GM21619 (cell line): Measurements from ENCODE around the gene MALSU1.

Experiments
- ATAC-seq: cut with Tn5 transposase; IDR thresholded peaks from one replicate; pipeline ENCODE4 v1.9.1; 2021; ENCODE audit not compliant: unreplicated experiment

The MALSU1 gene

GRCh38 chr7:23298885-23299769 lies at the start of gene MALSU1:
Gene MALSU1 (plus strand): TSS chr7:23299339. CDS start chr7:23299353, 14 bp downstream.
- peak; percentile 99 for ATAC-seq

- ATAC-seq = no peak
Measured at GRCh38 chr7:23249486-23249885, 49.7 kb upstream of the MALSU1 start.

- ATAC-seq = no peak
Measured at GRCh38 chr7:23254051-23254681, 45.0 kb upstream of the MALSU1 start.

DNA sequence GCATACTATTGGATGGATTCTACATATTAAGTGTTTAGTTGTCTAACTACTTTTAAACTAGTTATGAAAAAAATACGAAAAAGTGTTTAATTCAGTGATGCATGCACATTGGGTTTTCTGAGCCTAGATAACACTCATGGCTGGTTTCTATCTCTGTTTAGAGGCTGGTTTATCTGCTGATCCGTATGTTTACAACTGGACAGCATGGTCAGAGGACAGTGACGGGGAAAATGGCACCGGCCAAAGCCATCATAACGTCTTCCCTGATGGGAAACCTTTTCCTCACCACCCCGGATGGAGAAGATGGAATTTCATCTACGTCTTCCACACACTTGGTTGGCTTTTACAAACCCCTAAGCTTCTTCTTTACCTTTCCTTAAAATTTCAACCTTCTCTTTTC lies 42.4 kb upstream of the MALSU1 start:
- no peak for ATAC-seq

DNA sequence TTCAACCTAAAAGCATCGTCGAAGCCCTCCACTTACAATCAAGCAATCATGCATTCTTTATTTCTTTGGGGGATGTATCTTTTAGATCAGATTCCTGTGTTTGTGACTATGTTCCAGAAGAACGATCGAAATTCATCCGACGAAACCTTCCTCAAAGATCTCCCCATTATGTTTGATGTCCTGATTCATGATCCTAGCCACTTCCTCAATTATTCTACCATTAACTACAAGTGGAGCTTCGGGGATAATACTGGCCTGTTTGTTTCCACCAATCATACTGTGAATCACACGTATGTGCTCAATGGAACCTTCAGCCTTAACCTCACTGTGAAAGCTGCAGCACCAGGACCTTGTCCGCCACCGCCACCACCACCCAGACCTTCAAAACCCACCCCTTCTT lies 38.8 kb upstream of the MALSU1 start:
- no peak for ATAC-seq

GRCh38 chr7:23261843-23262452 lies 37.2 kb upstream of the MALSU1 start:
- ATAC-seq = peak; percentile 77

GRCh38 chr7:23264916-23265458 lies 34.2 kb upstream of the MALSU1 start:
- ATAC-seq = peak; percentile 51

DNA sequence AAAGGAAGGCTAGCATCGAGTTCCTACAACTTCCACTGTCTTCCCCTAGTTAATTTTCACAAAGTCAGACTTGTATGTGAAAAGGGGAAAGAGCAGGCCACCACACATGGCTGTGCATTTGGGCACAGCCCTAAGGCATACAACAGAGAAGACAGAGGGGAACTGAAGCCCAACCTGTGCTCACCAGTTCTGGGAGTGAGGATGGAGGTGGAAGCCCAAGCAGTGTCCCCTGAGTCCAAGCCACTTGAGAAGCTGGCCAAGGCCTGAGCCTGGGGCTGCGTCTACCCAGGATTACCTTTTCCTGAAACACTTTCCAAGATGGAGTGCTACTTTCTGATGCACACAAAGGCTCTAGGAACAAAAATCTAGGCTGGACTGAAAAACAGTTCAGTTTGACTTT lies 32.2 kb upstream of the MALSU1 start:
- no peak for ATAC-seq

- ATAC-seq = no peak
Measured at GRCh38 chr7:23267357-23267756, 31.8 kb upstream of the MALSU1 start.

- ATAC-seq = no peak
Measured at GRCh38 chr7:23268167-23268566, 31.0 kb upstream of the MALSU1 start.

GRCh38 chr7:23268746-23269145 lies 30.4 kb upstream of the MALSU1 start:
- ATAC-seq = no peak

DNA sequence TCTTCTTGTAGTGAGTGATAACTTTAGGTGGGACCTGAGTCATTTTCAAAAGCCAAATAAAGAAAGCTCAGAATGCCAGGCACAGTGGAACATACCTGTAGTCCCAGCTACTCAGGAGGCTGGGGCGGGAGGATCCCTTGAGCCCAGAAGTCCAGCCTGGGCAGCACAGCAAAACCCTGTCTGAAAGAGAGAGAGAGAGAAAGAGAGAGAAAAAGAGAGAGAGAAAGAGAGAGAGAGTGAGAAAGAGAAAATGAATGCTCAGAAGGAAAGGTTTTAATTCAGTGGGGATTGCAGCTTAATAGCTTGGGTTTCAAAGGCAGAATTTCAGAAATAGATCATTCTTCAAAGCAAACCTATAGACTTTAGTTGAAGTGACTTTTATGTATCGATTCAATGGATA lies 26.9 kb upstream of the MALSU1 start:
- ATAC-seq = no peak

DNA sequence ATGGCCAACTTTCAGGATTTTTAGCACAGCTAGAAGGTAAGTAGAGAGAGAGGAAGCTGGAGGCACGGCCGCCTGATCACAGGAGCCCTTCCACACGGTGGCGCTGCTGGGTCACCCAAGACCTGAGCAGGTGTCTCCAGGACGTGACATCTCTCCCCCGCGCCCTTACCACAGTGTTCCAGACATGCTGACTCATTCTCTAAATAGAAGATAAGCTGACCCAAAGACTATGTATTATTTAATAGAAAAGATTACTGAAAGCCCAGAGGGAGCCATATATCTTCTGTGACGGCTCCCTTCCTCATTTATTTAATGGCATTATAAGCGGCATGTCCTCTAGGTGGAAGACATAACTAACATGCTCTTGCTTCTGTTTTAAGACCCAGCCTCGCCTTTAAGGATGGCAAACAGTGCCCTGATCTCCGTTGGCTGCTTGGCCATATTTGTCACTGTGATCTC lies 26.0 kb upstream of the MALSU1 start:
- peak; percentile 95 for ATAC-seq

DNA sequence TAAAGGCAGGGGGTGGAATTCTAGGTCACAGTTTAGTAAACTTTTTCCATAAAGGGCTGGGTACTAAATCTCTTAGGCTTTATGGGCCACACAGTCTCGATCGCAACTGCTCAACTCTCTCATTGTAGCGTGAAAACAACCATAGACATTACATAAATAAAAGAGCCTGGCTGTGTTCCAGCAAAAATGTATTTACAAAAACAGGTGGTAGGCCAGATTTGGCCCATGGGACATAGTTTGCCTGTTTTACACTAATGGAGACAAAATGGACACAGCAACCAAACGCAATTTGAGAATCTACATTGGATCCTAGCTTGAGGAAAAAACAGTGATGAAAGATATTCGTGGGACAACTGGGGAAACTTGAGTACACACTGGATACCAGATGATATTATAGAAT lies 23.2 kb upstream of the MALSU1 start:
- no peak for ATAC-seq

DNA sequence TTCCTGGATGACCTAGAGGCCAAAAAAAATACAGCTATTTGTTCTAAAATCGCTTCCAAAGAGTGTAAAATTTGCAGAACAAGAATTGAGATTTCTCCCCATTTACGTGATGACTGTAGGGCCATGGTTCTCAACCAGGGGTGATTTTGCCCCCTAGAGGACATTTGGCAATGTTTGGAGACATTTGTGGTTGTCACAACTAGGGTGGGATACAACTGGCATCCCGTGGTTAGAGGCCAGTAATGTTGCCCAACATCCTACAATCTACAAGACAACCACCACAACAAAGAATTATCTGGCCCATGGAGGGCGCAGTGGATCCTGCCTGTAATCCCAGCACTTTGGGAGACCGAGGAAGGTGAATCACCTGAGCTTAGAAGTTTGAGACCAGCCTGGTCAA lies 22.8 kb upstream of the MALSU1 start:
- no peak for ATAC-seq

- ATAC-seq = no peak
Measured at GRCh38 chr7:23276947-23277346, 22.2 kb upstream of the MALSU1 start.

GRCh38 chr7:23277359-23277989 lies 21.7 kb upstream of the MALSU1 start:
- ATAC-seq = peak; percentile 37

GRCh38 chr7:23279819-23280525 lies 19.2 kb upstream of the MALSU1 start:
- ATAC-seq = no peak

DNA sequence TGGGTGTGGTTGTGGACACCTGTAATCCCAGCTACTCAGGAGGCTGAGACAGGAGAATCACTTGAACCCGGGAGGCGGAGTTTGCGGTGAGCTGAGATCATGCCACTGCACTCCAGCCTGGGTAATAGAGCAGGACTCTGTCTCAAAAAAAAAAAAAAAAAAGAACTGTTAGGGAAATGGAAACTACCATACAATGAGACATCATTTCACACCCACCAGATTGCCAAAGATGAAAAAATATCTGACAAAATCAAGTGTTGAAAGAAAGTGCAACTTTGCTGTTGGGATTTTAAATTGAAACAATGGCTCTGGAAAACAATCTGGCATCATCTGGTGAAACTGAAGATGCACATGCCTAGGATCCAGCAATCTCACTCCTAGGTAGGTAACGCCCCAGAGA lies 16.1 kb upstream of the MALSU1 start:
- ATAC-seq = no peak

DNA sequence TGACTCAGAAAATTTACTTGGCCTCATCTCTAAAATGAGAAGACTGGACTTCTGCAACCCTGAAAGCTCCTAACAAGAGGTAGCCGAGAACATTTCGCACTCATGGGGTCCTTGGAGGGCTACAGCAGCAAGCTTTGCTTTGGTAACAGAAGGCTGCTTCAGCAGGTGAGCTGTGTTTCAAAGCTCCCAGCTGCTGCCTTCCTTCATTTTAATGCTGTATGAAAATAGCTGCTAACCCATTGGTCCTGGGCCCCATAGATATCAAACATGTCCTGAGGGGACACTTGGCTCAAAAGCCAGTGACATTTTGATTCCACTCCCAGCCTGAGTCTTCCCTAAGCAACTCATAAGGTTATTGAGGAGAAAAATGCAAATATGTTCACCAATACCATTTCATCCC lies 14.3 kb upstream of the MALSU1 start:
- no peak for ATAC-seq
